ENCODE measurements around the gene HERC4.
A peak's percentile ranks its signal among the peaks of the same experiment; 100 is the strongest.

HERC4 gene, protein sequence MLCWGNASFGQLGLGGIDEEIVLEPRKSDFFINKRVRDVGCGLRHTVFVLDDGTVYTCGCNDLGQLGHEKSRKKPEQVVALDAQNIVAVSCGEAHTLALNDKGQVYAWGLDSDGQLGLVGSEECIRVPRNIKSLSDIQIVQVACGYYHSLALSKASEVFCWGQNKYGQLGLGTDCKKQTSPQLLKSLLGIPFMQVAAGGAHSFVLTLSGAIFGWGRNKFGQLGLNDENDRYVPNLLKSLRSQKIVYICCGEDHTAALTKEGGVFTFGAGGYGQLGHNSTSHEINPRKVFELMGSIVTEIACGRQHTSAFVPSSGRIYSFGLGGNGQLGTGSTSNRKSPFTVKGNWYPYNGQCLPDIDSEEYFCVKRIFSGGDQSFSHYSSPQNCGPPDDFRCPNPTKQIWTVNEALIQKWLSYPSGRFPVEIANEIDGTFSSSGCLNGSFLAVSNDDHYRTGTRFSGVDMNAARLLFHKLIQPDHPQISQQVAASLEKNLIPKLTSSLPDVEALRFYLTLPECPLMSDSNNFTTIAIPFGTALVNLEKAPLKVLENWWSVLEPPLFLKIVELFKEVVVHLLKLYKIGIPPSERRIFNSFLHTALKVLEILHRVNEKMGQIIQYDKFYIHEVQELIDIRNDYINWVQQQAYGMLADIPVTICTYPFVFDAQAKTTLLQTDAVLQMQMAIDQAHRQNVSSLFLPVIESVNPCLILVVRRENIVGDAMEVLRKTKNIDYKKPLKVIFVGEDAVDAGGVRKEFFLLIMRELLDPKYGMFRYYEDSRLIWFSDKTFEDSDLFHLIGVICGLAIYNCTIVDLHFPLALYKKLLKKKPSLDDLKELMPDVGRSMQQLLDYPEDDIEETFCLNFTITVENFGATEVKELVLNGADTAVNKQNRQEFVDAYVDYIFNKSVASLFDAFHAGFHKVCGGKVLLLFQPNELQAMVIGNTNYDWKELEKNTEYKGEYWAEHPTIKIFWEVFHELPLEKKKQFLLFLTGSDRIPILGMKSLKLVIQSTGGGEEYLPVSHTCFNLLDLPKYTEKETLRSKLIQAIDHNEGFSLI

DNA sequence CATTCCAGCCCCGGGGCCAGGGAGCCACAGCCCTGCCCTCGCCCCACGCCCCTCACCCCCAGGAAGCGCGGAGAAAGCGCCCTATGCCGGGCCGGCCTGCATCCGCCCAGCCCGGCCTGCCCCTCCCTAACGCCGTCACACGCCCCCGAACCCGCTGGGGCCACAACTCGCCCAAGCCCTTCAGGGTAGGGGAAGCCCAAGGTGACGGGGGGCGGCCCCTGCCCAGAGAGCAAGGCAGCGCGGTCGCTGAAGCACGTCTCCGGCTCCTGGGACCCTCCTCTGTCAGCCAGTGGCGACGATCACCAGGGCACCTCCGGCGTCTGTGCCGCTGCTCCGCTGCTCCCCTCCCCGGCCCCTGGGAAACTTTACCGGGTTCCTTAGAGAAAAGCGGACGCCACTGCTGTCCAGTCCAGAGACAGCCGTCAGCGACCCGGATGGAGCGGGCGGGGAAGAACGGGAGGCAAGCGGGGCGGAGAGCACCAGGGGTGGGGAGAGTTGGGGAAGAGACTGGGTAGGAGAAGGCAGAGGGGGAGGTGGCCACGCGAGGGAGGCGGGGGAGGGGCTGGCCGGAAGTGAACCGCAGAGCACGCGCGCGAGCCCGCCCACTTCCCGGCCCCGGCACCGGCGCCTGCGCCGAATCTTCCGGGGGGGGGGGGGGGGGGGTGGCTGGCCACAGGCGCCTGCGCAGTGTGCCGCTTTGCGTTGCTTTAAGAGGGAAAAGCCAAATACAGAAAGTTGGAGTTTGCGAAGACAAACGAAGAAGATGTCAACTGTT lies at the start of gene HERC4:
TSS of gene HERC4 (minus strand) at position 509 of the 775 bp plus-strand sequence. CDS start 2,175 bp downstream, outside the sequence.
- peak; percentile 93 for DNase-seq

DNA sequence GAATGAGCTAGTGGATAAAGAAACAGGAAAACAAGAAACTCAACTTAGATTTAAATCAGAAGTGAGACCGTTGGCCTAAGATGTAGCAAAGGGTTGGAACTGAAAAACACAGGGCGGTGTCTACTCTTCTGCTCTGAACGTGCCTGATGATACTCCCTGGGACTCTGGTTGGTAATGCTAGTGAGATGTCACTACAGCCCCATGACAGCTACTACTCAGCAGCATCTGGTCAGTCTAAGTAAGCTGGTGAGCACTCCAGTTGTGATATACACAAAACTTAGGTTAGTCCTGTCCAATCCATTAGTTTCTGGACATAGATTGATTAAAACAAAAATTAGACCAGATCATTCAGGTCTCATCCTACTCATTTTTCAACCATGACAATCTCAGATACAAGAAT lies 49.6 kb upstream of the HERC4 start:
- DNase-seq, result no peak

DNA sequence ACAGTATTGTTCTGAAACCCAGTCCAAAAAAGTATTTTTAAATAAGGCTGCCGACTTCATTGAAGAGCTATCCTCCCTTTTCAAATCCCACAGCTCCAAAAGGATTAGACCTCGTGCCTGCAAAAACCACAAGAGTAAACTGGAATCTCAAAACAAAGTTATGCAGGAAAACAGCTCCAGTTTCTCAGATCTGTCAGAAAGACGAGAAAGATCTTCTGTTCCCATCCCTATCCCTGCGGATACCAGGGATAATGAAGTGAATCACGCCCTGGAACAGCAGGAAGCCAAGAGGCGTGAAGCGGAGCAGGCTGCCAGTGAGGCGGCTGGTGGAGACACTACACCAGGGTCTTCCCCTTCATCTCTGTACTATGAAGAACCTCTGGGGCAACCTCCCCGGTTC lies 46.8 kb upstream of the HERC4 start:
- DNase-seq, result no peak

DNA sequence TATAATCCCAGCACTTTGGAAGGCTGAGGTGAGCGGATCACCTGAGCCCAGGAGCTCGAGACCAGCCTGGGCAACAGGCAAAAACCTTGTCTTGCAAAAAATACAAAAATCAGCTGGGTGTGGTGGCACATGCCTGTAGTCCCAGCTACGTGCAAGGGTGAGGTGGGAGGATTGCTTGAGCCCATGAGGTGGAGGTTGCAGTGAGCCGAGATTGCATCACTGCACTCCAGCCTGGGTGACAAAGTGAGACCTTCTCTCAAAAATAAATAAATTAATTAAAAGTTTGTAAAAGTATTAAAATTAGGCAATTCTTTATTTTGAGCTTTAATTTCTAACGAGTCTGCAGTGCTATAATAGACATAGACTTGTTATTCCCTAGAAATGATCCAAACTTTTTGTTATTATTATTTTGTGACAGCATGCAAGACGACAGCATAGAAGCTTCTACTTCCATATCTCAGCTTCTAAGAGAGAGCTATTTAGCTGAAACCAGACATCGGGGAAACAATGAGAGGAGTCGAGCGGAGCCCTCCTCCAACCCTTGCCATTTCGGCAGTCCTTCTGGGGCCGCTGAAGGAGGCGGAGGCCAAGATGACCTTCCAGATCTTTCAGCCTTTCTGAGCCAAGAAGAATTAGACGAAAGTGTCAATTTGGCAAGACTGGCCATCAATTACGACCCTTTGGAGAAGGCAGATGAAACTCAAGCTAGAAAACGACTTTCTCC lies 46.1 kb upstream of the HERC4 start:
- no peak for DNase-seq

DNA sequence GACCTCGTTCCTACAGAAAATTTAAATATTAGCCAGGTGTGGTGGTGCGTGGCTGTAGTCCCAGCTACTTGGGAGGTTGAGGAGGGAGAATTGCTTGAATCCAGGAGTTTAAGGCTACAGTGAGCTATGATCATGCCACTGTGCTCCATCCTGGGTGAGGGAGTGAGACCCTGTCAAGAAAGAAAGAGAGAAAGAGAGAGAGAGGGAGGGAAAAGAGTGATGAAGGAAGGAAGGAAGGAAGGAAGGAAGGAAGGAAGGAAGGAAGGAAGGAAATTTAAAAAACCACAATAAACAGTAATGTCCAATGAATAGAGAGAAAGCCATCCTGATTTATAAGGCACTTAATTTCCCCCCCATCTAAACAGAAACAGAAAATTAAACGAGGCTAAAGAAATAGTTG lies 43.6 kb upstream of the HERC4 start:
- DNase-seq, result no peak

DNA sequence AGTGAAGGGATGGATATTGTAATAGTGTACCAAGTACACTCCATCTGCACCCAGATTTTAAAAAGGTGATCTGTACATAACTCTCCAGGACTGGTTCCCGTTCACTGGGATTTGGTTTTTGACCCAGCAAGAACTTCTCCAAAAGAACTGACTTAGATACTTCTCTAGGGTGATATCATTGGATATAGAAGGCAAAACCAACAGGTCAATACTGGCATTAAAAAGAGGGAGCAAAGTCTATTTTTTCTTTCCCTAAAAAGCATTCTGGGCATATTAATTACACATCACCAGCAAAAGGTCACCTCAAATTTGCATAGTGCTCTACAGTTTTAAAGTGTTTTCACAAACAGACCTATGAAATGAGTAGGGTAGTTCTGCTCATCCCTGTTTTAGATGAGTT lies 37.8 kb upstream of the HERC4 start:
- DNase-seq, result no peak

DNA sequence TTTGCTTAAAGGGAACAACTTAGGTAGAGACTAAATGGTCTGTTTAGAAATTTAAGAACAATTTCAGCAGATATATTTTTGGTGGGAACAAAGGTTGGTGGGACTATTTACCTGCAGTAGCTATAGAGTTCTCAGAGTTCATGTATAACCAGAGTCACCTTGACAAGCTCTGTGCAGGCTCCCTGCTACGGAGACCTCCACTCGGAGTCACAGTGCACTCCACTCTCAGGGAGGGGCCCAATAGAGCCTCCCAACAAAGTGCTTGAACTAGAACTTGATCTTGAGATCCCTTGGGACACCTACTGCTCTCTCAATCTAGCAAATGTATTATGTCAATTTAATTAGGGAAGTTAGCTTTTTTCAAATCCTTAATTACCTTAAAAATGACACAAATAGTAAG lies 36.5 kb upstream of the HERC4 start:
- no peak for DNase-seq

DNA sequence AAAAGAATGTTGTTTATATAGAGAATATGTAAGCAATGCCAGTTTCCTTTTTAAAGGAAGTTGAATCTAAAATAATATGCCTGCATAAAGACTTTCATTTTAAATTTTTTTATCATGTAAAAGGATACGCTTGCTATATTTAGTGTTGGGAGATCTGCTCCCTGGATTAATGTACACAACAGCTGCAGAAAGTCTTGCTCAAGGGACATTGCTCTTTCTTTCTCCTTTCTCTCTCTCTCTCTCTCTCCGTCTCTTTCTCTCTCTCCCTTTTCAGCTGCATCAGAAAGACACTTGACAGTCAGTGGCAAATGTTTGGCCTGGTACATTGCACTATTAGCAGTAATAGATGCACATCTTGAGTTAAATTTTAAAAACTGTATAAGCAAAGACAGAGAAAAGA lies 34.9 kb upstream of the HERC4 start:
- no peak for DNase-seq

DNA sequence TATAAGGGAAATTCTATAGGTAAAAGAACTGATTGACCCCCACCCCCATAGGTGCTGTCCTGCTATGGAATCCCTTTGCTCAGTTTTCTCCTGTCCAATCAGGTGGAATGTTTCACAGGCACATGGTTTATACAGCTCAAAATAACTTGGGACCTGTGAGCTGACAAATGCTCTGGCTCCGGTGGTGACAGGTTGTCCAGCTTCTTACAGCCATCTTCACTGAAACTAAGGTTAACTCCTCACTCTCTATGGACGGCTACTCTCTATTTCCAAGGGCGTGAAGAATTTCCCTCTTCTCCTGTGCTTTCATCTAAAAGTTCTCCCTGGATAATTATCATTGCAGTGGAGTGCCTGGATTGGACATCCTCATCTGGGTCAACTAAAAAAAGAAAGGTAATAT lies 34.2 kb upstream of the HERC4 start, which contains the start of gene MYPN:
TSS of gene MYPN (plus strand) at position 158 of the 400 bp plus-strand sequence. CDS start 11,951 bp downstream, outside the sequence.
- no peak for DNase-seq

DNA sequence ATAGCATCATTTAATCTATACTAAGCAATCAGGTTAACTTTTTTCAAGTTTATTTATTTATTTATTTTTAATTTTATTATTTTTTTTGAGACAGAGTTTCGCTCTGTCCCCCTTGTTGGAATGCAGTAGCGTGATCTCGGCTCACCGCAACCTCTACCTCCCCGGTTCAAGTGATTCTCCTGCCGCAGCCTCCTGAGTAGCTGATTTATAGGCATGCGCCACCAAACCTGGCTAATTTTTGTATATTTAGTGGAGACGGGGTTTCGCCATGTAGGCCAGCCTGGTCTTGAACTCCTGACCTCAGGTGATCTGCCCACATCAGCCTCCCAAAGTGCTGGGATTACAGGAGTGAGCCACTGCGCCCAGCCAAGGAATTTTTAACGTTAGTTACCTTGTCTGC lies 33.6 kb upstream of the HERC4 start:
- no peak for DNase-seq

DNA sequence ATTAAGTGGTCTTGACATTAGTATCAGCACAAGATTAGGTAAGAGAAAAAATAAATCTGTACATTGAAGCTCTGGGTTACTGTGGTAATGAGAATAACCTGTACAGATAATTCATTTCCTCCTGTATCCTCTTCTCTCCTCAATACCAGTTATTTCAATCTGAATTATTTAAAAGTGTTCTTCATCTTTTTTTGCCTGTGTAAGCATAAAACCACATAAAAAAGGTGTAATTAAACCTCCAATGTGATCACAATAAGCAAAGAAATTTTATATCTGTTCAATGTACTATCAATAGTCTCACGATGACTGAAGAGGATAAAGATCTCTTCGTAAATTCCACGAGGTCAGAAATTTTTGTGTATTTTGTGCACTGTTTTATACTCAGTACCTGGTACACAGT lies 33.0 kb upstream of the HERC4 start:
- DNase-seq, result no peak

DNA sequence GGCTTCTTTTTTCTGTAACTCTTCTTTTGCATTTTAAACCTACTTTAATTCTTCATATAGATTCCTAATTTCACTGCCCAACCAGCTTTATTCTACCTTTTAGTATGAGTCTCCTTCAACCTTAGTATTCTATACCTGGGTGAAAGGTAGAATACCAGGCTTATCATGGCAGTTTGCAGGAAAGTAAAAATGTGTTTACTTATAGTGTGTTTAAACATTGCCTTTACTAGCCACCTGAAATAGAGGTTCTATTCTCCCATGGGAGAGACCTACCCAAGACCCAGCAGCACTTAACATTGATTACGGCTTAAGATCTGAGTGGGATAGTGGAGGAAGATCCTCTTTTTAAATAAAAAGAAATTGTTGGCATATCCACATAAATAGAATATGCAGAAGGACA lies 32.6 kb upstream of the HERC4 start:
- no peak for DNase-seq

DNA sequence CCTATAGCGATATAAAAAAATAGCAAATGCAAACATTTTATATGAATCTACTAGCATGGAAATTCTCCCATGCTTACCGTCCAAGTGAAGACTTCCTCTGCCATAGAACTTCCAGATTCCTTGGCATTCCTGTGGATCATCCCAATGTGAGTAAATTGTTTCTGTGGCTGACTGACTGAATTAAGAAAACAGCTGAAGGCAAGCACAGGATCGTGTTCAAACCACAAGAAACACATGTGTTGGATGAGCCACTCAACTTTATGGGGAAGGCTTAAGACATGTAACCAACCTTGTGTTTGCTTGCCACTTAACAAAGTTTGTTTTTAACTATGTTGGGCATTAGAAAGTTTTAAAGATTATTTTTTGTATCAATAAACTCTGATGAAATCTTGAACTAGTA lies 31.6 kb upstream of the HERC4 start:
- DNase-seq, result no peak

DNA sequence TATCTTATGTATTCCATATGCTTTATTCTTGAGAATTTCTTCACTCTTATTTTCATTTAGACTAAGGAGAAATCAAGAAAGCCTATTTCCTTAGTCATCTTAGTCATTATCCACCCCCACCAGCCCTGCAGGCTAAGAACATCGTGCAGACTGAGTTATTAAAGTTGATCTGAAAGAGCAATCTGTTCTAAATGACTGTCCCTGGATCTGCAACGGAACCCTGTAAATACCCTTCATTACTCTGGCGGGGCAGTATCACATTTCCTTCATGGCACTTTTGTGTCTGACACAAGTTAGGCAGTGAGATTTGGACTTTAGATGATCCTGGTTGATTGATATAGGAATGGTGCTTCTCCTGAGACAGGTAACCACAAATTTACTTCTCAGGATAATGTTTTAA lies 30.7 kb upstream of the HERC4 start:
- no peak for DNase-seq

DNA sequence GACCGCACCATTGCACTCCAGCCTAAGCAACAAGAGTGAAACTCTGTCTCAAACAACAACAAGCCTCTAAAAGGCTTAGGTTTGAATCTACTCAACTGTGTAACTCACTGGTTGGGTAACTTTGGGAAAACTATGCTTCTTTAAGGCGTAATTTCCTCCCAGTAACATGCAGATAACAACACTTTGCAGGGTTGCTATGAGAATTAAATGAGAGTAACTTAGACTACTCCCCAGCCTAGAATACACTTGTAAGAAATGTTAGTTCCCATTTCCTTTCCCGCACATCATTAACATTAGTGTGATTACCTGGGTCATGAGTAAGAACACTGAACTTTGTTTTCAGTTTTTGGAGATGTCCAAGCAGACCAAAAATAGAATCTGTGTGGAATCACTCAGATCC lies 28.8 kb upstream of the HERC4 start:
- DNase-seq, result no peak

DNA sequence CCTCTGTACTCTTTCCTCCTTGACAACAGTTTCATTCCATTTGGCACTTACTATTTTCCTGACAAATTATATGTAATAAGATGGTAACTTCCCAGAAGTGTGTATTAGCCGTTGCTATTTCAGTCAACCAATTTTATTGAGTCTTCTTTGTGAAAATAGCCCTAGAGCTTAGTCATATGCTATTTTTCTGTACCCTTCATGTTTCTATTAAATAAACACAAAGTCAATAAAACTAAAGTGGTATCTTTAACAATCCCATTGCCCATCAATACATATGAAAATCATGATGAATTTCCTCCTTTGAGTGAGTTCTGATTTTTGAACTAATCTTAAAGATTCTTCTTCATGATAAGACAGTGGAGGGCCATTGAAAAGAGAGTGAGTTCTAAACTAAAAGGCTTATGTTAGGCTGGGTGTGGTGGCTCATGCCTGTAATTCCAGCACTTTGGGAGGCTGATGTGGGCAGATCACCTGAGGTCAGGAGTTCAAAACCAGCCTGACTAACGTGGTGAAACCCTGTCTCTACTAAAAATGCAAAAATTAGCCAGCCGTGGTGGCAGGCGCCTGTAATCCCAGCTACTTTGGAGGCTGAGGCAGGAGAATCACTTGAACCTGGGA lies 28.3 kb upstream of the HERC4 start:
- no peak for DNase-seq

DNA sequence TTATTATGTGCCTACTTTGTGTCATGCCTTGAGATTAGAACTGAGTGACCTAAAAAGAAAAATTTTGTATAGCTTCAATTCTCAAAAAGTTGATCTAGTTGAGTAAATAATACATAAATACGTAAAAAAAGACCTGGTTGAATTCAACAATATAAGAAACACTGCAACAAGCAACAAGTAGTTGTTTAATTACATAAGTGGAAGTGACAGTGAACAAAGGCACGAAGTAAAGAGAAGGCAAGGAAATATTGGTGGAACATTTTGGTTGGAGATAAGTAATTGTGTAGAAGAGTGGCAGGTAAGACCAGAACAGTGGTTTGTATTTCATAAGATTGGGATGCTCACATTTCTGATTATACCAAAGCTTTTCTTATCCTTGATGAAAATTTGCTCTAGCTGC lies 26.0 kb upstream of the HERC4 start:
- DNase-seq, result no peak

DNA sequence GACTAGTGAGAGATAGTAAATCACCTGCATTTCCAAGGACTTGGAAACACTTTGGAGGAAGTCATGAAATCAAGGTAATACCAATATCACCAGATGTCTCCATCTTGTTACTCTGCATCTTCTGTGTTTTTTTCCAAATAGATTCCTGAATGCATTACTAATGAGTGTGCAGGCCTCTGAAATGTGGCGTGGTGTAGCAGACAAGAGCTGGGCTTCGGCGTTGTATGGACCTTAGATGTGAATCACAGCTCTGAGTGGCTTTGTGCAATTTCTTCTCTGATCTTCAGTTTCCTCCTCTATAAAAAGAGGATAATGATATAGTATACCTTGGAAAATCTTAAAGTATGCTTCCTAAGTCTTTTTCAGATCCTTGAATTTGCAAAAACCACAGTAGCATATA lies 24.7 kb upstream of the HERC4 start:
- no peak for DNase-seq

DNA sequence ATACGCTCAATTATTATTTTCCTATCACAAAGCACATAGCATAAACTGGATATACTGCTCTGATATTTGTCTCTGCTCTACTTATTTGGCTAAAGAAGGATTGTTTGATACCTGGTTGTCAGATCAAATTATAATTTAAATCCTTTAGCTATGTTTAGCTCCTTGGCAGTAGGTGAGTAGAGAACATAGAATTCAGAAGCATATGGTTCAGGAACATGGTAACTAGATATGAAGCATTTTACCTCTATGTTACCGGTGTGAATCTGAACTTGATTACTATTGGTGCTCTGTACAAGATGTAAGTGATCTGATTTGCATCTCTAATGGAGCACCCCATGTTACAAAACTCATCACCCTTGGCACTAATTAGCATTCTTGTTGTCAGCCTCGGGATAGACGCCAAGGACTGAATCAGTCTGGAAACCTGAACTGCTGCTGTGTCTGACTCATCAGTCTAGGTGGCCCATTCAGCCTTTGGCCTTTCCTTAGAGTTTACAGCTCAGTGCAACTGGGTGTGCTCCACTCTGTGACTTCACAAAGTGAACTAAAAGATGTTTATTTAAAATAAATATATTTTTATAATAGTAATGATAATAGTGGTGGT lies 21.9 kb upstream of the HERC4 start:
- no peak for DNase-seq

DNA sequence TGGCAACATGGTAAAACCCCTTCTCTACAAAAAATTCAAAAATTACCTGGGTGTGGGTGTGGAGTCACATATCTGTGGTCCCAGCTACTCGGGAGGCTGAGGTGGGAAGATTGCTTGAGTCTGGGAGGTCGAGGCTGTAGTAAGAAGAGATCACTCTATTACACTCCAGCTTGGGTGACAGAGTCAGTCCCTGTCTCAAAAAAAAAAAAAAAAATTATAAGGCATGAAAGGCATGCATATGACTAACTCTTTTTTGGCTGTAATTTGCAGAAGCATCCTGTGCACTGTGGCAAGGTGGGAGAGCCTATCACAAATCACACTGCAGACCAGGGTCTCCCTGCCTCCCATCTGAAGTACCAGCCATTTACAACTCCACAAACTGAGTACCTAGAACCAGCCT lies 20.1 kb upstream of the HERC4 start:
- no peak for DNase-seq

DNA sequence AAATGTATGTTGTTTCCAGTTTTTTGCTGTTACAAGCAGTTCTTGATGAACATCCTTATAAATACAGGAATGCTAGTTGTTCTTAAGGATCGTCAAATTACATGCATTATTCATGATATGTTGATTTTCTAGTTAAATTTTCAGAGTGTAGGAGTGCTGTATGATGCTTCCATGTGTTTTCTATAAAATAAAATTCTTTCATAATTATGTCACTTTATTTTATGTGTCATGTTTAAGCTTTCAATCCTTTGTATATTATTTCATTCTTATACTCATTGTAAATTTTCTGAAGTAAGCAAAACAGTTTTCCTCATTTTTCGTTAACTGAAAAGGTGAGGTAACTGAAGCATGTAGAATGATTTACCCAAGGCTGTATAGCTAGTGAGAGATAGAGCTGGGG lies 17.4 kb upstream of the HERC4 start:
- no peak for DNase-seq

All from hematopoietic multipotent progenitor cell treated with erythropoietin and hydrocortisone succinate and interleukin-3 and kit ligand, for 6 days (in vitro differentiated cells).